ACHN (cell line): Measurements from ENCODE around the gene MAPK8IP3.

Experiments used
- DNase-seq: peaks from one replicate; pipeline ENCODE4 v3.0.0-alpha.2; 2015
- in situ Hi-C: cut with HindIII; loops from 2 replicates; pipeline ENCODE4 v1.10.0; 2017; ENCODE audit warnings: low sequenced_read_pairs, low pct_ligation_motif_present, low pct_unique_long_range_greater_than_20kb

MAPK8IP3 gene, protein sequence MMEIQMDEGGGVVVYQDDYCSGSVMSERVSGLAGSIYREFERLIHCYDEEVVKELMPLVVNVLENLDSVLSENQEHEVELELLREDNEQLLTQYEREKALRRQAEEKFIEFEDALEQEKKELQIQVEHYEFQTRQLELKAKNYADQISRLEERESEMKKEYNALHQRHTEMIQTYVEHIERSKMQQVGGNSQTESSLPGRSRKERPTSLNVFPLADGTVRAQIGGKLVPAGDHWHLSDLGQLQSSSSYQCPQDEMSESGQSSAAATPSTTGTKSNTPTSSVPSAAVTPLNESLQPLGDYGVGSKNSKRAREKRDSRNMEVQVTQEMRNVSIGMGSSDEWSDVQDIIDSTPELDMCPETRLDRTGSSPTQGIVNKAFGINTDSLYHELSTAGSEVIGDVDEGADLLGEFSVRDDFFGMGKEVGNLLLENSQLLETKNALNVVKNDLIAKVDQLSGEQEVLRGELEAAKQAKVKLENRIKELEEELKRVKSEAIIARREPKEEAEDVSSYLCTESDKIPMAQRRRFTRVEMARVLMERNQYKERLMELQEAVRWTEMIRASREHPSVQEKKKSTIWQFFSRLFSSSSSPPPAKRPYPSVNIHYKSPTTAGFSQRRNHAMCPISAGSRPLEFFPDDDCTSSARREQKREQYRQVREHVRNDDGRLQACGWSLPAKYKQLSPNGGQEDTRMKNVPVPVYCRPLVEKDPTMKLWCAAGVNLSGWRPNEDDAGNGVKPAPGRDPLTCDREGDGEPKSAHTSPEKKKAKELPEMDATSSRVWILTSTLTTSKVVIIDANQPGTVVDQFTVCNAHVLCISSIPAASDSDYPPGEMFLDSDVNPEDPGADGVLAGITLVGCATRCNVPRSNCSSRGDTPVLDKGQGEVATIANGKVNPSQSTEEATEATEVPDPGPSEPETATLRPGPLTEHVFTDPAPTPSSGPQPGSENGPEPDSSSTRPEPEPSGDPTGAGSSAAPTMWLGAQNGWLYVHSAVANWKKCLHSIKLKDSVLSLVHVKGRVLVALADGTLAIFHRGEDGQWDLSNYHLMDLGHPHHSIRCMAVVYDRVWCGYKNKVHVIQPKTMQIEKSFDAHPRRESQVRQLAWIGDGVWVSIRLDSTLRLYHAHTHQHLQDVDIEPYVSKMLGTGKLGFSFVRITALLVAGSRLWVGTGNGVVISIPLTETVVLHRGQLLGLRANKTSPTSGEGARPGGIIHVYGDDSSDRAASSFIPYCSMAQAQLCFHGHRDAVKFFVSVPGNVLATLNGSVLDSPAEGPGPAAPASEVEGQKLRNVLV (N-terminal part only)

DNA sequence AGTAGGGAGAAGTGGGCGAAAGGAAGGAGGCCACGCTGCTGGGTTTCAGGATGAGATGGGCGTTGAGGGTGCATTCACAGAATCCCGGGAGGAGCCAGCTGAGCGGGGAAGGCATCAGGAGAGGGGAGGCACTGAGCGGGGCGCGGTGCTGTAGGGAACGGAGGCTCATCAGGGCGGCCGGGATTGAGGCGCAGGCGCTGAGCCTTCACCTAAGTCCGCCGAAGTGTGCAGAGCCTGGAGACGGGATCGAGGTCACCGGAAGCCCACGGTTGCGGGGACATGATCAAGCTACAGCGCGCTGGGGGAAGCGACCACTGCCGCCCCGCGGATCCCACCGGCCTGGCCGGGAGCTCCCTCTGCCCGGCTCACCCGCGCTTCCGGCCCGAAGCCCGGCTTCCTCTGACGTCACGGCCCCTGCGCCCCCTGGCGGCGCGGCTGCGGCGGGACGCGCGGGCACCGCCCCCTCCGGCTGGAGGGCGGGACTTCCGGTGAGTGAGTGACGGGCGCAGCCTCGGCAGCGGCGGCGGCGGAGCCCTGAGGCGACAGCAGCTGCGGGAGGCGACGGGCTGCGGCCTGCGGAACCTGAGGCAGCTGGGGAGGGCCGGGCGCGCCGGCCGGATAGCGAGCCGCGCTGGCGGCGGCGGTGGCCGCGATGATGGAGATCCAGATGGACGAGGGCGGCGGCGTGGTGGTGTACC is at the start of gene MAPK8IP3:
MAPK8IP3 (plus strand) TSS at position 508 of the 698 bp plus-strand sequence; CDS start at position 653, 145 bp downstream.
- in situ Hi-C loops, result no loop called here
- peak; percentile 91 for DNase-seq

DNA sequence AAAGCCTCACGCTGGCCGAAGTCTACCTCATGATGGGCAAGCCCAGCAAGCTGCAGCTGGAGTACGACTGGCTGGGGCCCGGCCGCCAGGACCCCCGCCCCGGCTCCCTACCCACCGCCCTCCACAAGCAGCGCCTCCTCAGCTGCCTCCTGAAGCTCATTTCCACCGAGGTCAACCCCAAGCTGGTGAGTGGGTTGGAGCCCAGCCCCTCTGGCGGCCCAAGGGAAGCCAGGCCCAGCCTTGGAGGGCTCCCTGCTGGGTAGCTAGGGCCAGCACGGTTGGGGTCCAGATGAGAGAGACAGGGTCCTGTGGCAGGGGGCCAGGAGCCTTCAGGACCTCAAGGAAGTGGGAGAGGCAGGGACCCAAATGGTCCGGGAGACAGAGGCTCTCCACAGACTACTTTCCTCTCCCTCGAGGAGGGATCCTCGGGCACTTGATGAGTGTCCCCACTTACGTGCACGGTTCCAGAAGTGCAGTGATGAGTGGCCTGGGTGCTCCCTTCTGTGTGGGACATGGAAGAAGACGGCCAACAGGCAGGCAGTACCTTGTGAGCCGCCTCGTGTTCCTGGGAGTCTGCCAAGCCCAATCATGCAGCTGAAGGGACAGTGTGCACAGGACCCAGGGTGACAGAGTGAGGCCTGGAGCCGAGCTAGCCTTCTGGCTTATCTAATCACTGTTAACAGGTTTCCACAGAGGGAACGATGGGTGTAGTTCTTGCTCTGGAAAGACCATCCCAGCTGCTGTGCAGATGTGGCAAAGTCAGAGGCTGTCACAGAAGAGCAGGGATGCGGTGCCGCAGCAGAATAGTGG is 49.0 kb upstream of the MAPK8IP3 start:
- DNase-seq, result no peak
- in situ Hi-C loops, result no loop called here

DNA sequence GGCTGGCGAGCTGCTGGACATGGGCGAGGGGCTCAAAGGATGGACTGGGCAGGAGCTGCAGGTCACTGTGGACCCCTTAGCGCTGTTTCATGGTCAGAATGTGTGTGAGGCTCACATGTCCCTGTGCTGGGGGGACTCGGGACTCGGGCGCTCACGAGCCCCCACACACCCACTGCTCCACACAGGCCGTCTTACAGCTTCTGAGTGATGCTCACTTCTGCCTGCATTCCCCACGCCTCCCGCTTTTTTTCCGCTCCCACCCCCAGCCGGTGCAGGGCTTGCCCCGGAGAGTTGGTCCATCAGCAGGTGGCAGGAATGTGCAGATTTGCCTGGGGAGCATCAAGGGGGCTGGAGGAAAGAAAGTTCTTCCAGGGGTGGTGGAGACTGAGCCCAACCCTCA is 48.2 kb upstream of the MAPK8IP3 start:
- in situ Hi-C loops, result no loop called here
- no peak for DNase-seq

DNA sequence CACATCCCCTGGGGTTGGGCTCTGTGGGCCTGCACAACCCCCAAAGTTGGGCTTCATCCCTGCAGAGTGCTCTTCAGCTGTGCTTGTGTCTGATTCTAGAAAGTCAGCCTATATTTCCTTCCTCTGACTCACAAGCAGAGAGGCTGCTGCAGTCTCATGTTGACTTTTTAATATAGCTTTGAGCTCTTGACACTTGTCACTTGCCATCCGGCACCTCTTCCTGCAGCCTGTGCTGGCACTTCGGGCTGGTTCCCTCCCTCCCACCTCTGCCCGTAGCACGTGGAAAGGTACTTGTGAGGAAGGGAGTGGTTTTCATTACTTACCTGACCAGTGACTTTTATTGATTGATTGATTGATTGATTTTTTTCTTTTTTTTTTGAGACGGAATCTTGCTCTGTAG is 47.0 kb upstream of the MAPK8IP3 start:
- in situ Hi-C loops, result no loop called here
- DNase-seq, result no peak

DNA sequence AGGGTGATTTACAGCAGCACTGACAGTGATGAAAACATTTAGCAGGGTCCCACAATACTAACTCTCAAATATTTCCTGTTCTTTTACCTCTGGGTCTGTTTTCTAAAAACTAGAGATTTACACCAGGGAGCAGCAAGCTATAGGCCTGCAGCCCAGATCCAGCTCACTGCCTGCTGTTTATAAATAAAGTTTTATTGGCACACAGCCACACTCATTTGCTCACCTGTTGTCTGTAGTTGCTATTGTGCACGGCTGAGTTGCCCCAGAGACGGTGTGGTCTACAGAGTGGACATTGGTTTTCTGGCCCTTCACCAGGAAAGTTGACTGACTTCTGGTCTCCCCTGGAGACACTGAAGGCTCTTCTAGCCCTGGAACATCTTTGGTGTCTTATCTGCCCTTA is 44.2 kb upstream of the MAPK8IP3 start:
- in situ Hi-C loops, result no loop called here

DNA sequence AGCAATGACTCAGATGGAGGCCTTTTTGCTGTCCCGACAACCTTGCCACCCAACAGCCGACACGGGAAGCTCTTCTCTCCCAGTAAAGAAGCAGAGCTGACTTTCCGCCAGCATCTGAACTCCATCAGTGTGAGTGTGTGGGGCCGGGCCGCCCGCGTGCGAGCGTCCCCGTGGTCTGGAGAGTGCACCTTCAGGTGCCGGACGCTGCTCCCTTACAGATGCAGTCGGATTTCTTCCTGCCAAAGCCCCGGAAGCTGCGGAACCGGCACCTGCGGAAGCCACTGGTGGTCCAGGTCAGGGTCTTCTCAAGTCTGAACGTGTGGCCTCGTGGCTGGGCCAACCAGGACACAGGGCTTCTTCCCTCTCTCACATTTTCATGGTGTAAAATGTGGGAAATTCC is 43.5 kb upstream of the MAPK8IP3 start:
- in situ Hi-C loops, result no loop called here
- no peak for DNase-seq

More for the DNA sequence above, 44.2 kb upstream of the MAPK8IP3 start:
- no peak for DNase-seq

DNA sequence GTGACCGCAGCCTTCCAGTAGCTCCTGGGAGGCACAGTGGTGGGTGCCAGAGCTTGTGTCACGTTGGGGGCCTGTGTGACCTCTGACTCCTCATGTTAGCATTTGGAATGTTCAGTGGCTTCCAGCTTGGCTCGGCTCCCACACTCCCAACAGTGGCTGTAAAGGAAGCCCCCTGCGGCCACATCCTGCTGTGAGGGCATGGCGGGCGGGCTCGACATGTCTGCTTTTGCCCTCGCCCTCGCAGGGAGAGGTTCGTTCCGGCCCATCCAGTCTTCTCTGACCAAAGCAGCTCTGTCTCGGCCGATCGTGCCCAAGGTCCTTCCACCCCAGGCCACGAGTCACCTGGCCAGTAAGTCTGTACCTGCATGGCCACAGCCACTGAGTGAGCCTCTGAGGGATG is 40.2 kb upstream of the MAPK8IP3 start:
- DNase-seq, result no peak

DNA sequence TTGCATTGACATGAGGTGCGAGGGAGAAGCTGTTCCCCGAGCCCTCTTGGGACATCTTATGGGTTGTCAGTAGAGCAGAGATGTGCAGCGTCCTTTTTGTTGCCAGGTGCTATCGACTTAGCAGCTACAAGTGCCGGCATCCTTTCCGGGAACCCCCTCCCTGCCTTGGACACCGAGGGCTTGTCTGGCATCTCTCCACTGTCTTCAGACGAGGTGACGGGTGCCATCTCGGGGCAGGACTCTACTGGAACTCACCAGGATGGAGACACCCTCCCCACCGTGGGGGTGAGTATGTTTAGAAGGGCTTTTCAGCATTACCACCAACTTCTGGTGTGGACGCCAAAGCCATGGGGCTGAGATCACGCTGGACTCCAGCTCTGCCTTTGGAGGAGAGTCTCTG is 39.7 kb upstream of the MAPK8IP3 start:
- in situ Hi-C loops, result no loop called here

More for the DNA sequence above, 40.2 kb upstream of the MAPK8IP3 start:
- in situ Hi-C loops, result no loop called here

DNA sequence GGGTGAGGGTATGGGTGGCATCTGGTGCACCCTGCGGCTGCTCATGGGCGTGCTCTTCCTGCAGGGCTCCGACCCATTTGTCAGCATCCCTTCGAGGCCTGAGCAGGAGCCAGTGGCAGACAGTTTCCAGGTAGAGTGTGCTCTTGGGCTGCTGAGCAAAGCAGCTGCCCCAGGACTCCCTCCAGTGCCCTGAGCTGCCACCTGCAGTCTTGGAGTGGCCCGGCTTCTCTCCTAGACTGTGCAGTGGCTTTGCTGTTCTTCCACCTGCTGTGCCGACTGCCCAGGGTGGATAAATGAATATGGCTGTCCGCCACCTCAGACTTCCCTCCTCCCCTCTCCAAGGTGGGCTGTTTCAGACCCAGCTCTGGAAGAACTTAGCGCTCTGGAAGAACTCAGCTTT is 38.7 kb upstream of the MAPK8IP3 start:
- in situ Hi-C loops, result no loop called here
- no peak for DNase-seq

More for the DNA sequence above, 39.7 kb upstream of the MAPK8IP3 start:
- no peak for DNase-seq

DNA sequence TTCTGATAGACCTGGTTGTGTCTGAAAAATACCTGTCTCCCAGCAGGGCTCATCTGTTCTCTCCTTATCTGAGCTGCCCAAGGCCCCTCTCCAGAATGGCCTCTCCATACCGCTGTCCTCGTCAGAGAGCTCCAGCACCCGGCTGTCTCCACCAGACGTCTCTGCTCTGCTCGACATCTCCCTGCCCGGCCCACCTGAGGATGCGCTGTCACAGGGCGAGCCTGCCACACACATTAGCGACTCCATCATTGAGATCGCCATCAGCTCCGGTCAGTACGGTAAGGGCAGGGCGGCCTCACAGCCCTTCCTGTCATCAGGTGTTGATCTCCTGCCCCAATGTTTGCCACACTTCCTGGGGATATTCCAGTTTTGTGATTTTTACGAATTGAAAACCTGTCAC is 38.1 kb upstream of the MAPK8IP3 start:
- DNase-seq, result no peak
- in situ Hi-C loops, result no loop called here

DNA sequence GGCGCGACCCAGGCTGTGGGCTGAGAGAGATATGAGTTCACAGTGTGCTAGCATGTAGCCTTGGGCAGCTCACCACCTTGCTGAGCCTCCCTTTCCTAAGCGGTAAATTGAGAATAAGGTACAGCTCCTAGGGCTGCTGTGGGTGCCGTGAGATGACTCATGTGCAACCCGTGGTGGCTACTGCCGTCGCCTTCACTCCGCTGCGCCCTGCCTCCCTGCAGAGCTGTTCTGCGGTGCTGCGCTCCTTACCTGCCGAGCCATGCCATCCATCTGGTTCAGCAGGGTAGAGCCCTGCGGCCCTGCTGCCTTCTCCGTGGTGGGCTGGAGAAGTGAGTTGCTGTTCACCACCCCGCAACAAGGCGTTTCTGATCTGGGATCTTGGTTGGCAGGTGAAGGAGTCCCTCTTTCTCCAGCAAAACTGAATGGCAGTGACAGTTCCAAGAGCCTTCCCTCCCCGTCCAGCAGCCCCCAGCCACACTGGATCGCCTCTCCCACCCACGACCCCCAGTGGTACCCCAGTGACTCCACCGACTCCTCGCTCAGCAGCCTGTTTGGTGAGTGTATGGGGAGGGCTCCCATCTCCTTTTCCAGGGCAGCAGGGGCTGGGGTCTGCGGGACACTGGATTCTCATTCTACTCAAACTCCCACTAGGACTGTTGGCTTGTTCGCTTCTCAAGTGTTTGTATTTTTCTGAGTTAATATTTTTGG is 37.2 kb upstream of the MAPK8IP3 start:
- in situ Hi-C loops, result no loop called here
- DNase-seq, result no peak

DNA sequence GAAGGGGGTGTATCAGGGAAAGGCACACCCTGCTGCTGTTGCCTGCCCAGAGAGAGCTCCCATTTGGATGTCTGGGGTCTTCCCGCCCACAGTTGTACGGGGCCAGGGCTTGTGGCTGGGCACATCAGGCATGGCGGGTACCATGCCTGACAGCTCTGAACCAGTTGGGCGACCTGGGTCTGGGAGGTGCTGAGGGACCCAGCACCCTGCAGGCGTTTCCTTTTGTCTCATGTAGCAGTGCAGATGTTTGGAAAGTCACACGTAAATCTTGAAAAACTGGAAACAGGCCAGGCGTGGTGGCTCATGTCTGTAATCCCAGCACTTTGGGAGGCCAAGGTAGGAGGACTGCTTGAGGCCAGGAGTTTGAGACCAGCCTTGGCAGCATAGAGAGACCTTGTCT is 36.3 kb upstream of the MAPK8IP3 start:
- in situ Hi-C loops, result no loop called here
- DNase-seq, result no peak

DNA sequence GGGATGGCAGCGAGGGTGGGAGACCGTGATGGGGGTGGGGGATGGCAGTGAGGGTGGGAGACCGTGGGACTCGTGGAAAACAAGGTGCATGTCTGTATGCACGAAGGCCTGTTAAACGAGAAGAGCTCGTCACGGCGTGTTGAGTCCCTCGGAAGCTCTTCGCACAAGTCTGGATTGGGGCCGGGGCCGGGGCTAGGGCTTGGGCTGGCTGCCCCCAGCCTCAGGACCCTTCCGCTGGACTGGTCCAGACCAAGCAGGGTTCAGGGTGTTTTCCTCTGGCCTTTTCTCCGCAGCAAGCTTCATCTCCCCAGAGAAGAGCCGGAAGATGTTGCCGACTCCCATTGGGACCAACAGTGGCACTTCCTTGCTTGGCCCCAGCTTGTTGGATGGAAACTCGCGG is 35.6 kb upstream of the MAPK8IP3 start:
- no peak for DNase-seq
- in situ Hi-C loops, result no loop called here

DNA sequence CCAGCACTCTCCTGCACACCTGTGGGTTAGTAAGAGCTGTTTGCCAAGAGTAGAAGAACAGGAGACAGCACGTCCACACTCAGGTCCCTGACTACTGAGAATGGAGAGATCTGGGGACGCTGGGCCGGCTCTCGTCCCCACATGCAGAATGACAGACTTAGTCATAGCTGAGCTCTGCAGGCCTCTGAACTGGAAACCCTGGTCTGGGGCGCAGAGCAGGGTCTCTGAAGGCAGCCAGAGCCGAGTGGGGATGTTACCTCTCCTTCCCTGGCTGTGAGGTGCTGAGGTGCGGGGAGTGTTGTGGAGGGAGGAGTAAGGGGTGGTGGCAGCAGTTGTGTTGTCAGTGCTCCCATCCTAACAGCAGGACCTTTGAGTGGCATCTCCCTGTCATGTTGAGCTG is 35.1 kb upstream of the MAPK8IP3 start:
- no peak for DNase-seq
- in situ Hi-C loops, result no loop called here

DNA sequence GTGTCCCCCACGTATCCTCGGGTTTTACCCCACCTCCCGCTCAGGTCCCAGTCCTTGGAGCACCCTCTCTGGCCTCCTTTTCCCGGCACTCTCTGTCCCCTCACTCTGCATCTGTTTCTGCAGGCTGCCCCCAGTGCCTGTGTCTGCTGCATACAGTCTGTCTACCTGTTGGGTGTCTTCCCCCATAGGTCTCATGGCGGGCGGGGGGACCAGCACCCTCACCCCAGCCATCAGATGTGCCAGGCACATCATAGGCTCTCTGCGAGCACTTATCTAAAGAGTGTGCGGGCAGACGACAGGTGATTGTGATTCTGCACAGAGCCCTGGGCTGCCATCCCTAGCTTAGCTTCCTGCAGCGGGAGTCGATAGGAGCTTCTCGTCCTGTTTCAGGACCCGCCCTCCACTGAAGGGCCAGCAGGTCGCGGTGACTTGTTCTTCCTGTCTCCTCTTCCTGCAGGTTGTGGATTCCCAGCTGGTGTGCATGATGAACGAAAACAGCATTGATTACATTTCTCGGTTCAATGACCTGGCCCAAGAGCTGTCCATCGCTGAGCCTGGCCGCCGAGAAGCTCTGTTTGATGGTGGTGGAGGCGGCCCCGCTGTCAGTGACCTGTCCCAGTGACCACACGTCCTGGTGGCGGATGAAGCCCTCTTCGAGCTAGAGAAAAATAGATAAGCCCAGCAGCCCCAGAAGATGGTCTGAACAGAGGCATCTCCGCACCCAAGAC is 32.4 kb upstream of the MAPK8IP3 start:
- in situ Hi-C loops, result no loop called here
- DNase-seq, result no peak

DNA sequence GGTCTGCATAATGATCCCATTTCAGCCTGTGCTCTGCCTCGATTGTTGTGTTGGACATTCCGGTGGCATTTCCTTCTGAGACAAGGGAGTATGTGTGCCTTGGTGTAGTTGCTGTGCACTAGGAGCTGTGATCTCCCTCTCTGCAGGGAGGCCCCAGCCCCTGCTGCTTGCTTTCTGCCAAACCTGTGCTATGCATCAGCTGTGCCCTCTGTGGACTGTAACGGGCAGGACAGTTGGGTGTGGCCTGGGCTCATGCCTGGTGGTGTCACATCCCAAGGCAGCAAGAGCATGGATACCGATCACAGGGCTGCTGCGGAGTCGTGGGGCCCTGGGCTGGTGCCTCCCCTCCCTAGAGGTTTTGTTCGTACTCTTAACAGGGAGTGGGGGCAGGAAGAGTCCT is 31.7 kb upstream of the MAPK8IP3 start:
- no peak for DNase-seq
- in situ Hi-C loops, result no loop called here
